ENCODE measurements around the gene ABCC9.

ABCC9 gene

GRCh38 chr12:21940549-21941505 lies at the start of gene ABCC9:
Gene ABCC9, minus strand, starts transcription at chr12:21941426. Its CDS starts 4,752 bp downstream, at chr12:21936674.
- DNase-seq: no peak

- DNase-seq: no peak
Observed at GRCh38 chr12:21989819-21990412, 48.7 kb upstream of the ABCC9 start.

DNA sequence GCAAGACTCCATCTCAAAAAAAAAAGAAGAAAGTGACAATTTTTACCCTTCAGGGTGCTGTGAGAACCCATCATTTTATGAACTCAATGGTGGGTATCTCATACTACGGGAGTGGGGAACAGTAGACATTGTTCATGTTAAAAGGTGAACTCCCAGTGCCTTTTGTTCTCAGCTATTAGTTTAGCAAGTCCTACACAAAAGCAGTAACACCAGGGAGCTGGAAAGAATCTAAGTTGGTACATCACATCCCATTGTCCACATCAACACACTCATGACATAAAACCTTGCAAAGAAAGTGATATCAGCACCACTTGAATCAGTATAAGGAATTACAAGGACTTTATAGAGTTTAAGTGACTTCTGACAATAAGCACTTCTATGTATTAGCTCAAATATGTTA lies 47.4 kb upstream of the ABCC9 start:
- no peak for DNase-seq

- DNase-seq: no peak
Observed at GRCh38 chr12:21987755-21988154, 46.5 kb upstream of the ABCC9 start.

DNA sequence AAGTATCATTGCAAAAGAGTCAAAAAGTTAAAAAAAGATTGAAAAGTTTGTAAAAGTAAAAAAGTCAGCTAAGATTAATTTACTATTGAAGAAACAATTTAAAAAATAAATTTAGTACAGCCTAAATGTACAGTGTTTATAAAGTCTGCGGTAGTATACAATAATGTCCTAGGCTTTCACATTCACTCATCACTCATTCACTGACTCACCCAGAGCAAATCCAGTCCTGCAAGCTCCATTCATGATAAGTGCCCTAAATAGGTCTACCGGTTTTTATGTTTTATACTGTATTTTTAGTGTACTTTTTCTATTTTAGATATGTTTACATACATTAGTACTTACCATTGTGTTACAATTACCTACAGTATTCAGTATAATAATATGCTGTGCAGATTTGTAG lies 43.9 kb upstream of the ABCC9 start:
- DNase-seq: no peak

- DNase-seq: no peak
Observed at GRCh38 chr12:21984375-21984774, 43.1 kb upstream of the ABCC9 start.

GRCh38 chr12:21983095-21983494 lies 41.9 kb upstream of the ABCC9 start:
- no peak for DNase-seq

DNA sequence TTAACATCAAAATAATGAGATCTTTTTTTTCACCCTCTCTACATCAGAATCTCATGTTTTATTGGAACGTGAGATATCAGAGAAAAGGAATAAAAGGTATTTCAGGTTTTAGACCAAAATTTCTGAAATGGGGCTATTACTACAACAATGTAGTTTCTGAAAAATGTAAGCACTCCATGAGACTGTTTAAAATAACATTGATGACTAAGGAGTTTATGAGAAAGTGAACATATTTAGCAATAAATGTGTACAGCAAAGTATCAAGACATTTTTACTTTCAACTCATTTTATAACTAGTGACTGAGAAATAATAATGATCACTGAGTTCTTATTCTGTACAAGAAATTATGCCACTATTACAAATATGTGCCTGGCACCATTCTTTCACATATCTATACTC lies 39.3 kb upstream of the ABCC9 start:
- DNase-seq: no peak

DNA sequence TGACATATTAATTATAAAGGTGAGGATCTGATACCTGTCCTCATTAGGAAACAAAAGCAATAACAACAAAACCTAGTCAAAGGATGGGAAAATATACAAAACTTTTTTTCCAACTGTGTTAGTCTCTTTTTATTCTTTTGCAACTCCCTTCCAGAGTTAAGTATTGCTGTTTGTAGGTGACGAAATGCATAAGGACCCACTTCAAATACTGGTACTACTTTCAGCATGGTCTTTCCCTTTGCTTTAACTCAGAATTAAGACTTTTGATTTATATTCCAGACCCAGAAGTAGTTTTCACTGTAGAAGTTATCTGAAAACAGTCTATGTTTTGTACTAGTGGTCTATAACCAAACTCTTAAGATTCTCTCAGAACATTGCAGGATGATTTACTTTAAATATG lies 34.1 kb upstream of the ABCC9 start:
- DNase-seq: no peak

DNA sequence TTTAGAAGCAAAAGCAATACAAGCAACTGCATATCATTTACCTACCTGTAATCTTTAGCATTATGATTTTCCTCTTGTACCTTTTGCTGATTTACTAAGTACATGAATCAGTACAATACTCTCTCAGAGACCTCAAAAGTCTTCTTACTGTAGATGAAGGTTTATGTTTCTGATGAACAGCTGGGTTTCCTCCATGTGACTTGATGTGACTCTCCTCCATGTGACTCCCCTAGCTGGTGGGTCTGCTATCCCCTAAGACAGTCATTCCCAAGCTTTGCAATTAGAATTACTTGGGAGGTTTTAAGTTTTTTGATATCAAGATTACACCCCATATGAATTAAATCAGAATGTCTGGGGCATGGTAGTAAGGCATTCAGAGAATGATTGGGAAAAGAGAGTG lies 32.0 kb upstream of the ABCC9 start:
- no peak for DNase-seq

GRCh38 chr12:21972055-21972454 lies 30.8 kb upstream of the ABCC9 start:
- DNase-seq: no peak

GRCh38 chr12:21971344-21971743 lies 30.1 kb upstream of the ABCC9 start:
- DNase-seq: no peak

GRCh38 chr12:21962821-21963220 lies 21.6 kb upstream of the ABCC9 start:
- DNase-seq: no peak

DNA sequence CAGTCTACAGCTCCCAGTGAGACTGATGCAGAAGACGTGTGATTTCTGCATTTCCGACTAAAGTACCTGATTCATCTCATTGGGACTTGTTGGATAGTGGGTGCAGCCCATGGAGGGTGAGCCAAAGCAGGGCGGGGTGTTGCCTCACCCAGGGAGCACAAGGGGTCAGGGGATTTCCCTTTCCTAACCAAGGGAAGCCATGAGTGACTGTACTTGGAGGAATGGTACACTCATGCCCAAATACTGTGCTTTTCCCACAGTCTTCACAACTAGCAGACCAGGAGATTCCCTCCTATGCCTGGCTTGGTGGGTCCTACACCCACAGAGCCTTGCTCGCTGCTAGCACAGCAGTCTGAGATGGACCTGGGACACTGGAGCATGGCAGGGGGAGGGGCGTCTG lies 21.0 kb upstream of the ABCC9 start:
- no peak for DNase-seq

GRCh38 chr12:21950649-21951048 lies 9.4 kb upstream of the ABCC9 start:
- DNase-seq: no peak

- DNase-seq: no peak
Observed at GRCh38 chr12:21949036-21949435, 7.8 kb upstream of the ABCC9 start.

DNA sequence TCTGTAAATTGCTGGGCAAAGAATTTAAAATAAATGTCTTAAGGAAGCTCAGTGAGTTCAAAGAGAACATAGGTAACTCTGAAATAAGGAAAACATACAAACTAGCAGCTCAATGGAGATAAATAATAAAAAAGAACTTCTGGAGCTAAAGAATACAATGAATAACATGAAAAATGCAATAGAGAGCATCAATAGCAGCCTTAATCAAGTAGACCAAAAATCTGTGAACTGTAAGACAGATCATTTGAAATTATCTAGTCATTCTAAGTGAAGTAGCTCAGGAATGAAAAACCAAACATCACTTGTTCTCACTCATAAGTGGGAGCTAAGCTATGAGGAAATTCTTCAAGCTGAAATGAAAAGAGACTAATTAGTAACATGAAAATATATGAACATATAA lies 5.8 kb upstream of the ABCC9 start:
- DNase-seq: no peak

DNA sequence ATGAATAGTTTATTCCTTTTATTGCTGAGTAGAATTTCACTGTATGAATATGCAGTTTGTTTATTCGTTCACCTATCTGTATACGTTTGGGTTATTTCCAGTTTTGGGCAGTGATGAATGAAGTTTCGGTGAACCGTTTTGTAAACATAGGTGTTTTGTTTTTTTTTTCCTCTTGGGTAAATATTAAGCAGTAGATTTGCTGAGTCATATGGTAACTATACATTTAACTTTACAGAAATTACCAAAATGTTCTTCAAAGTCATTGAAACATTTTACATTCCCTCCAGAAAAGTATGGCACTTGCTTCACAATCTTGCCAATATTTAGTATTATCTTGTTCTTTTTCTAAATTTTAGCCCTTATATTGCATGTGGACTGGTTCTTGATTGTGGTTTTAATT lies 3.8 kb upstream of the ABCC9 start:
- no peak for DNase-seq

DNA sequence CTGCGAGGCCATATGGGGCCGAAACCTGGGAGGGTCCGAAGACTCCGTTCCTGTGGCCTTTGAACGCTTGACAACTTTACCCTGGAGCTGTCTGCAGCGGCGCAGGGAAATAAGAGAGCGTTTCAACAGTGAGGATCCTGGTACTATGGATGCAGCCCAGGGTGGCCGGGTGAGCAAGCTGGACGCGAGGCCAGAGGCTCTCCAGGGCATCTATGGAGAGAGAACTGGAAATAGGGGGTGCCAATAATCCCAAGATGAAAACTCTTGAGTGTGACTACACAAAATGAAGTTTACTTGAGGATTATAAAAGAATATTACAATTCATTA lies 1.1 kb upstream of the ABCC9 start:
- DNase-seq: no peak

DNA sequence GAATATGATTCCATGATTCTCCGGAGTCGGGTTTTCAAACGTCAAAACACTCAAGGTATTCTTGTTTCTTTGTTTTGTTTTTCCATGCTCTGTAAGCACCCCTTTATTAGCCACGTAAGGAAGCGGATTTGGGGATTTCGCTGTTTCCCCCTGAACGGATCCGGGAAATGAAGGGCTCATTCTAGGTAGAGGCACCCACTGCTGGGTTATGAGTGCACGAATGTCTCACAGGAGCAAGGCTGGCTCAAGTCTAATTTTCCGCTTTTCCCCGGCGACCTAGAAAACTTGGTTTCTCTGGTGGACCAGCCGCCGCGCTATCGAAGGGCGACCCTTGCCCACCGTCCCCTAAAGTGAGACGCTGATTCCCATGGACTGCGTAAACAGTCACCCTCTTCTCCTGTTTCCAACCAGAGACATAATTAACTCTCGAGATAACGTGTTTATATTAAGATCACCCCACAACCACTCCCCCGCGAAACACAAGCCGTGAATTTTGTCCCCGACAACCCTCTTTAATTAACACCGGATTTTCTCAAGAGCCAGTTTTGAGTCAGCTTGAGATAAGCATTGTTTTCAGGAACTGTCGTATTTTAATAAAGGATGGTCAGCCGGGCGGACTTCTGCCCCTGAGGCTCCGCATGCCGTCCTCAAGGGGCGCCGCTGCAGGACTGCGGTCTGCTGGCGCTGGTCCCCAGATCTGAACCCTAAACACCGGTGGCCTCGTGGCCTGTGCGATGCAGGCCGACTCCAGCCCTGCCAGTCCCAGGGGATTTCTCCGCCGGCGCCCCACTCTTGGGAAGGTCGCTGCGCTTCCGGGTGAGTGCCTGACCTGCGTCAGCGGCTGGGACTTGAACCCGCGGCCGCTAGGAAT lies 515 bp upstream of the ABCC9 start:
- peak; percentile 81 for DNase-seq

DNA sequence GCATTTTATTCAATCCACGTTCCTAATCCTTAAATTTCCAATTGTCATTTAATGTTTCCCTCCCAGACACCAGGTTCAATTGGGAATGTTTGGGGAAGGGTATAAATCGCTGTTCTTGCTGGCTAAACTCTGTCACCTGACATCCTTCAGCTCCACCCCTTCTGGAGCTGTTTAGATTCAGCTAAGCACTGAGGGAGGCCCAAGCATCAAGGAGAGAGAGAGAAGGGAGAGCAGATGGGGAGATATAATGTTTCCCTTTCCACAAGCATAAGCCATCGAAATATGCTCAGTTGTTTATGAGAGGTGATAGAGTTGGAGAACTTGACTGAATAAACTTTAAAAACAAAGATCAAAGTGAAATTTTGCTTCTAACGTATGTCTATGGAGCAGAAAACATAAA lies 1.8 kb downstream of the ABCC9 start:
- DNase-seq: no peak

GRCh38 chr12:21938879-21939278 lies 2.3 kb downstream of the ABCC9 start:
- no peak for DNase-seq

- no peak for DNase-seq
Observed at GRCh38 chr12:21934173-21934572, 7.1 kb downstream of the ABCC9 start.

DNA sequence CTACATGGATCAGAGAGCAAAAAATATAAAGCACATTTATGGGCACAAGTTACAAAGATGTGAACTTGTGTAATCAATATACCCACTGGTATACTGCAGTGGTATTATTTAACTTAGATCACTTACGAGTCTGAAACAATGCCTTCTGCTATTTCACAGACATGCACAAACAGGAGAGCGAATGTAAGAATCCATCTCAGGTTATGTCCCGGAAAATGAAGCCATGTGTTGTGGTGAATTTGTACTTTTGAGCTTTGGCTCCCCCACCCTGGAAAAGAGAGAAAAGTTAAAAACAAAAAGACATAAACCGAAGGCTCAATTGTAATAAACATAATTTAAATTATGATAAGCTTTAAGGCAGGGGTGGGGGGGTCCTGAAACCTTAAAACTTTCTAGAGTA lies 7.6 kb downstream of the ABCC9 start:
- DNase-seq: no peak
